ENCODE measurements around the gene GLRA1.

The GLRA1 gene

GRCh38 chr5:151924564-151925301, at the start of gene GLRA1:
Gene GLRA1 (minus strand): TSS chr5:151924851. CDS start chr5:151924549, 302 bp downstream.
- H3K4me3 Mint-ChIP-seq: no peak within 1 kb of the TSS
- peaks cover 5% of the 10 kb centered on the region for H3K9me3 Mint-ChIP-seq
- H3K4me1 Mint-ChIP-seq (ENCODE audit: low read depth): no peaks in the 10 kb centered on the region
- H3K27me3 Mint-ChIP-seq: peaks cover 33% of the 10 kb centered on the region
- no peak within 1 kb of the TSS for H3K27ac Mint-ChIP-seq
- no peaks in the 10 kb centered on the region for H3K36me3 Mint-ChIP-seq (ENCODE audit: low read depth)

- H3K27ac Mint-ChIP-seq: no peak overlapping the region
- no peak overlapping the region for H3K4me3 Mint-ChIP-seq
- no peaks in the 10 kb centered on the region for H3K9me3 Mint-ChIP-seq
- no peaks in the 10 kb centered on the region for H3K27me3 Mint-ChIP-seq
- no peaks in the 10 kb centered on the region for H3K36me3 Mint-ChIP-seq (ENCODE audit: low read depth)
- H3K4me1 Mint-ChIP-seq (ENCODE audit: low read depth): no peaks in the 10 kb centered on the region
Observed at GRCh38 chr5:151970885-151971284, 46.2 kb upstream of the GLRA1 start.

- H3K27me3 Mint-ChIP-seq: no peaks in the 10 kb centered on the region
- H3K9me3 Mint-ChIP-seq: no peaks in the 10 kb centered on the region
- H3K27ac Mint-ChIP-seq: no peak overlapping the region
- no peak overlapping the region for H3K4me3 Mint-ChIP-seq
- H3K4me1 Mint-ChIP-seq (ENCODE audit: low read depth): no peaks in the 10 kb centered on the region
- H3K36me3 Mint-ChIP-seq (ENCODE audit: low read depth): no peaks in the 10 kb centered on the region
Observed at GRCh38 chr5:151967865-151968264, 43.2 kb upstream of the GLRA1 start.

GRCh38 chr5:151966046-151966445, 41.4 kb upstream of the GLRA1 start:
- Mint-ChIP-seq H3K27me3 (no peaks in the 10 kb centered on the region), H3K36me3 (ENCODE audit: low read depth) (no peaks in the 10 kb centered on the region), H3K27ac (no peak overlapping the region), H3K4me1 (ENCODE audit: low read depth) (no peaks in the 10 kb centered on the region), H3K4me3 (no peak overlapping the region), H3K9me3 (no peaks in the 10 kb centered on the region)

GRCh38 chr5:151964471-151964870, 39.8 kb upstream of the GLRA1 start:
- Mint-ChIP-seq H3K4me3 (no peak overlapping the region), H3K36me3 (ENCODE audit: low read depth) (no peaks in the 10 kb centered on the region), H3K27ac (no peak overlapping the region), H3K9me3 (no peaks in the 10 kb centered on the region), H3K27me3 (no peaks in the 10 kb centered on the region), H3K4me1 (ENCODE audit: low read depth) (no peaks in the 10 kb centered on the region)

GRCh38 chr5:151961557-151961956, 36.9 kb upstream of the GLRA1 start:
- peaks cover 8% of the 10 kb centered on the region for H3K4me1 Mint-ChIP-seq (ENCODE audit: low read depth)
- H3K27me3 Mint-ChIP-seq: no peaks in the 10 kb centered on the region
- no peak overlapping the region for H3K4me3 Mint-ChIP-seq
- no peaks in the 10 kb centered on the region for H3K36me3 Mint-ChIP-seq (ENCODE audit: low read depth)
- H3K9me3 Mint-ChIP-seq: no peaks in the 10 kb centered on the region
- no peak overlapping the region for H3K27ac Mint-ChIP-seq

- Mint-ChIP-seq H3K27me3 (no peaks in the 10 kb centered on the region), H3K4me3 (no peak overlapping the region), H3K36me3 (ENCODE audit: low read depth) (no peaks in the 10 kb centered on the region), H3K27ac (no peak overlapping the region), H3K4me1 (ENCODE audit: low read depth) (peaks cover 17% of the 10 kb centered on the region), H3K9me3 (no peaks in the 10 kb centered on the region)
Observed at GRCh38 chr5:151958111-151958510, 33.5 kb upstream of the GLRA1 start.

GRCh38 chr5:151956725-151957124, 32.1 kb upstream of the GLRA1 start:
- Mint-ChIP-seq H3K9me3 (no peaks in the 10 kb centered on the region), H3K4me3 (no peak overlapping the region), H3K4me1 (ENCODE audit: low read depth) (peaks cover 17% of the 10 kb centered on the region), H3K27ac (no peak overlapping the region), H3K36me3 (ENCODE audit: low read depth) (no peaks in the 10 kb centered on the region), H3K27me3 (no peaks in the 10 kb centered on the region)

- Mint-ChIP-seq H3K4me3 (no peak overlapping the region), H3K9me3 (no peaks in the 10 kb centered on the region), H3K36me3 (ENCODE audit: low read depth) (no peaks in the 10 kb centered on the region), H3K27ac (no peak overlapping the region), H3K27me3 (no peaks in the 10 kb centered on the region), H3K4me1 (ENCODE audit: low read depth) (peaks cover 17% of the 10 kb centered on the region)
Observed at GRCh38 chr5:151954255-151954654, 29.6 kb upstream of the GLRA1 start.

- H3K4me3 Mint-ChIP-seq: no peak overlapping the region
- H3K27me3 Mint-ChIP-seq: no peaks in the 10 kb centered on the region
- H3K9me3 Mint-ChIP-seq: no peaks in the 10 kb centered on the region
- peaks cover 17% of the 10 kb centered on the region for H3K4me1 Mint-ChIP-seq (ENCODE audit: low read depth)
- H3K27ac Mint-ChIP-seq: no peak overlapping the region
- H3K36me3 Mint-ChIP-seq (ENCODE audit: low read depth): no peaks in the 10 kb centered on the region
Observed at GRCh38 chr5:151953833-151954232, 29.2 kb upstream of the GLRA1 start.

GRCh38 chr5:151952238-151952637, 27.6 kb upstream of the GLRA1 start:
- Mint-ChIP-seq H3K36me3 (ENCODE audit: low read depth) (no peaks in the 10 kb centered on the region), H3K27ac (no peak overlapping the region), H3K27me3 (no peaks in the 10 kb centered on the region), H3K4me1 (ENCODE audit: low read depth) (peaks cover 16% of the 10 kb centered on the region), H3K4me3 (no peak overlapping the region), H3K9me3 (no peaks in the 10 kb centered on the region)

GRCh38 chr5:151950706-151951105, 26.1 kb upstream of the GLRA1 start:
- Mint-ChIP-seq H3K9me3 (no peaks in the 10 kb centered on the region), H3K36me3 (ENCODE audit: low read depth) (no peaks in the 10 kb centered on the region), H3K4me1 (ENCODE audit: low read depth) (peaks cover under 1% of the 10 kb centered on the region), H3K27me3 (peaks cover under 1% of the 10 kb centered on the region), H3K4me3 (no peak overlapping the region), H3K27ac (no peak overlapping the region)

- peaks cover 4% of the 10 kb centered on the region for H3K27me3 Mint-ChIP-seq
- H3K27ac Mint-ChIP-seq: no peak overlapping the region
- H3K36me3 Mint-ChIP-seq (ENCODE audit: low read depth): no peaks in the 10 kb centered on the region
- H3K9me3 Mint-ChIP-seq: no peaks in the 10 kb centered on the region
- no peaks in the 10 kb centered on the region for H3K4me1 Mint-ChIP-seq (ENCODE audit: low read depth)
- no peak overlapping the region for H3K4me3 Mint-ChIP-seq
Observed at GRCh38 chr5:151949701-151950308, 25.2 kb upstream of the GLRA1 start.

GRCh38 chr5:151949113-151949512, 24.5 kb upstream of the GLRA1 start:
- no peaks in the 10 kb centered on the region for H3K4me1 Mint-ChIP-seq (ENCODE audit: low read depth)
- H3K4me3 Mint-ChIP-seq: no peak overlapping the region
- no peak overlapping the region for H3K27ac Mint-ChIP-seq
- no peaks in the 10 kb centered on the region for H3K36me3 Mint-ChIP-seq (ENCODE audit: low read depth)
- no peaks in the 10 kb centered on the region for H3K9me3 Mint-ChIP-seq
- H3K27me3 Mint-ChIP-seq: peaks cover 4% of the 10 kb centered on the region

- no peak overlapping the region for H3K27ac Mint-ChIP-seq
- no peaks in the 10 kb centered on the region for H3K9me3 Mint-ChIP-seq
- H3K36me3 Mint-ChIP-seq (ENCODE audit: low read depth): no peaks in the 10 kb centered on the region
- peaks cover 4% of the 10 kb centered on the region for H3K27me3 Mint-ChIP-seq
- no peaks in the 10 kb centered on the region for H3K4me1 Mint-ChIP-seq (ENCODE audit: low read depth)
- no peak overlapping the region for H3K4me3 Mint-ChIP-seq
Observed at GRCh38 chr5:151947931-151948608, 23.4 kb upstream of the GLRA1 start.
